ENCODE results near the gene UTY. TPM values are rescaled to one million over a fixed set of nuclear protein-coding genes. Genes with fewer than 3 reads are reported as not detected.

UTY gene
- total RNA-seq, 6 experiments from 2014 or later: 5.6 to 8.2 (median 7.1) TPM

DNA sequence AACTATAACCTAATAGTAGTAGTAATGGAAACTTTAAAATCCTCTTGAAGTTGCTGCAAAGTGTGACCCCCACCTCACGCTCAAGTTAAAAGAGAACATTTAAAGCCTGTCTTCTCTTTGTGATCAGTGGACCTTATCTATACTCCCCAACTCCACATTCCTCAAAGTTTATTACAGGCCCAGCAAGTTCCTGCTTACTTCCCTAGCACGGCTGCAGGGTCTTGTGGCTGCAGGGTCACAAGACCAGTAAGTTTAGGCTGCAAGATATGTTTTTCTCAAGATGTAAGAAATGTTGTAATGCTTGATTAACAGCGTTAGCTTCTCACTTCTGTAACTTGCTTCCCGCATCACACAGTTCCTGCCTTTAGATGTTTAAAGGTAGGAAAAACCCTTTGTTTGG lies 141.1 kb downstream of the UTY start:
- peaks cover 2% of the 10 kb centered on the region; the same call in 1 of the 2 replicates for H3K27me3 Mint-ChIP-seq (ENCODE audit: insufficient read depth)
- TF ChIP-seq, protein P1, sequence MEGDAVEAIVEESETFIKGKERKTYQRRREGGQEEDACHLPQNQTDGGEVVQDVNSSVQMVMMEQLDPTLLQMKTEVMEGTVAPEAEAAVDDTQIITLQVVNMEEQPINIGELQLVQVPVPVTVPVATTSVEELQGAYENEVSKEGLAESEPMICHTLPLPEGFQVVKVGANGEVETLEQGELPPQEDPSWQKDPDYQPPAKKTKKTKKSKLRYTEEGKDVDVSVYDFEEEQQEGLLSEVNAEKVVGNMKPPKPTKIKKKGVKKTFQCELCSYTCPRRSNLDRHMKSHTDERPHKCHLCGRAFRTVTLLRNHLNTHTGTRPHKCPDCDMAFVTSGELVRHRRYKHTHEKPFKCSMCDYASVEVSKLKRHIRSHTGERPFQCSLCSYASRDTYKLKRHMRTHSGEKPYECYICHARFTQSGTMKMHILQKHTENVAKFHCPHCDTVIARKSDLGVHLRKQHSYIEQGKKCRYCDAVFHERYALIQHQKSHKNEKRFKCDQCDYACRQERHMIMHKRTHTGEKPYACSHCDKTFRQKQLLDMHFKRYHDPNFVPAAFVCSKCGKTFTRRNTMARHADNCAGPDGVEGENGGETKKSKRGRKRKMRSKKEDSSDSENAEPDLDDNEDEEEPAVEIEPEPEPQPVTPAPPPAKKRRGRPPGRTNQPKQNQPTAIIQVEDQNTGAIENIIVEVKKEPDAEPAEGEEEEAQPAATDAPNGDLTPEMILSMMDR (IDR thresholded peaks at IDR 0.05): no peak
- no peak overlapping the region for H3K27ac Mint-ChIP-seq

DNA sequence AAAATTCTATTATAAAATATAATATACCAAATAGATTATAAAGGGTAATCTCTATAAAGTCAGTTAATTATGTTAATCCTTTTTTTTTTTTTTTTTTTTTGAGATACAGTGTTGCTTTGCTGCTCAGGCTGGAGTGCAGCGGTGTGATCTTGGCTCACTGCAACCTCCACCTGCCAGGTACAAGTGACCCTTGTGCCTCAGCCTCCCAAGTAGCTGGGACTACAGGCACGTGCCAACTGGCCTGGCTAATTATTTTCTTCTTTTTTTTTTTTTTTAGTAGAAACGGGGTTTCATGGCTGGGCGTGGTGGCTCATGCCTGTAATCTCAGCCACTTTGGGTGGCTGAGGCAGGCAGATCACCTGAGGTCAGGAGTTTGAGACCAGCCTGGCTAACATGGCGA lies 141.9 kb downstream of the UTY start:
- Mint-ChIP-seq H3K4me3 (no peak overlapping the region), H3K36me3 (ENCODE audit: low read depth) (peaks cover 17% of the 10 kb centered on the region), H3K9me3 (no peaks in the 10 kb centered on the region), H3K27me3 (ENCODE audit: insufficient read depth) (no peaks in the 10 kb centered on the region), H3K4me1 (ENCODE audit: low read depth) (peaks cover 8% of the 10 kb centered on the region), H3K27ac (no peak overlapping the region)
- no peak for DNase-seq
- TF ChIP-seq, protein P1 (IDR thresholded peaks at IDR 0.05): no peak

More for the DNA sequence above, 141.1 kb downstream of the UTY start:
- DNase-seq: no peak
- H3K36me3 Mint-ChIP-seq (ENCODE audit: low read depth): peaks cover 17% of the 10 kb centered on the region
- H3K4me3 Mint-ChIP-seq: no peak overlapping the region
- peaks cover 11% of the 10 kb centered on the region for H3K4me1 Mint-ChIP-seq (ENCODE audit: low read depth)
- no peaks in the 10 kb centered on the region for H3K9me3 Mint-ChIP-seq

DNA sequence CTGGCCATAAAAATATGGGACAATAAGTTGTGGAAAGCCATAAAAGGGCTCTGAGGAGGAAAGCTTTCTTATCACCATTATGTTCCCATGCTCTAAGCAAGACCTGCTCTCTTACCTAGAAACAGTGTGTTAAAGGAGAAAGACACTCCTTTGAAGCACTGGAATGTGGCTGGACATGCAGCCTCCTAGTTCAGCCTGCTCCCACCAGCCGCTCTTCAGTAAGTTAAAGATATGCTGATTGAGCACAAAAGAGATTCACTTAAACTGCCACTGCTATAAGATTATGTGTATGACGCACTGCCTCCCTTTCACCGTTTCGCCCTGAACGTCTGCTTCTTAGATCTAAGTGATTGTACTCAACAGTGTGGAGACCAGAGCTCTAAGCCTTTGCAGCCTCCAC lies 146.0 kb downstream of the UTY start:
- Mint-ChIP-seq H3K4me3 (no peak overlapping the region), H3K27me3 (ENCODE audit: insufficient read depth) (no peaks in the 10 kb centered on the region), H3K36me3 (ENCODE audit: low read depth) (peaks cover 17% of the 10 kb centered on the region), H3K27ac (no peak overlapping the region), H3K4me1 (ENCODE audit: low read depth) (no peaks in the 10 kb centered on the region), H3K9me3 (no peaks in the 10 kb centered on the region)
- TF ChIP-seq, protein P1 (IDR thresholded peaks at IDR 0.05): no peak
- no peak for DNase-seq

DNA sequence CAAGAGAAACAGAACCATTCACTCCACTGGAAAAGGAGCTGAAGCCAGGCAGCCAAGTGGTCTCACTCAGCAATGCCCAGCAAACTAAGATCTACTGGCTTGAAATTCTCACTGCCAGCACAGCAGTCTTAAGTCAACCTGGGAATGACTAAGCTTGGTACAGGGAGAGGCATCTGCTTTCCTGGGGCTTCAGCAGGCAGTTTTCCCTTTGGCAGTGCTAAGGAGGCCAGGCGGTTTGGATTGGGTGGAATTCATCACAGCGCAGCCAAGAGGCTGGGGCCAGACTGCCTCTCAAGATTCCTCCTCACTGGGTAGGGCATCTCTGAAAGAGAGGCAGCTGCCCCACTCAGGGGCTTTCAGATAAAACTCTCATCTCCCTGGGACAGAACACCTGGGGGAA lies 149.2 kb downstream of the UTY start:
- no peaks in the 10 kb centered on the region for H3K27me3 Mint-ChIP-seq (ENCODE audit: insufficient read depth)
- H3K36me3 Mint-ChIP-seq (ENCODE audit: low read depth): peaks cover 17% of the 10 kb centered on the region
- no peak overlapping the region for H3K27ac Mint-ChIP-seq
- H3K4me1 Mint-ChIP-seq (ENCODE audit: low read depth): no peaks in the 10 kb centered on the region
- DNase-seq: no peak
- TF ChIP-seq, protein P1 (IDR thresholded peaks at IDR 0.05): no peak
- H3K4me3 Mint-ChIP-seq: no peak overlapping the region
- H3K9me3 Mint-ChIP-seq: no peaks in the 10 kb centered on the region

DNA sequence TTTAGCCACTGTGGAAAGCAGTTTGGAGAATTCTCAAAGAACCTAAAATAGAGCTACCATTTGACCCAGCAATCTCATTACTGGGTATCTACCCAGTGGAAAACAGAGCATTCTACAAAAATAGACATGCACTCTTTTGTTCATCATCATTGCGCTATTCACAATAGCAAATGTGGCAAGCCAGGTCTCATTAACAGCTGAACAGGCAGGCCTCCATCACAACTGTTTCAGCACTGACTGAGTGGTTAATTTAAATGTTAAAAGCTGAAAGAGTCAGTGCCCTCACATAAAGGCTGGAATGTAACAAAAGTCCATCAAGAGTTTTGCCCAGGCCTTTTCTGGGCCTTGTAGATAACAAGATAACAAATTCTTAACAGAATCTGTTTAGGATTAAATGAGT lies 166.9 kb downstream of the UTY start:
- Mint-ChIP-seq H3K4me3 (no peak overlapping the region), H3K27ac (no peak overlapping the region), H3K27me3 (ENCODE audit: insufficient read depth) (peaks cover 3% of the 10 kb centered on the region; the same call in 1 of the 2 replicates), H3K9me3 (no peaks in the 10 kb centered on the region), H3K4me1 (ENCODE audit: low read depth) (peaks cover 8% of the 10 kb centered on the region), H3K36me3 (ENCODE audit: low read depth) (peaks cover 9% of the 10 kb centered on the region; the same call in 1 of the 2 replicates)
- no peak for DNase-seq
- TF ChIP-seq, protein P1 (IDR thresholded peaks at IDR 0.05): no peak

DNA sequence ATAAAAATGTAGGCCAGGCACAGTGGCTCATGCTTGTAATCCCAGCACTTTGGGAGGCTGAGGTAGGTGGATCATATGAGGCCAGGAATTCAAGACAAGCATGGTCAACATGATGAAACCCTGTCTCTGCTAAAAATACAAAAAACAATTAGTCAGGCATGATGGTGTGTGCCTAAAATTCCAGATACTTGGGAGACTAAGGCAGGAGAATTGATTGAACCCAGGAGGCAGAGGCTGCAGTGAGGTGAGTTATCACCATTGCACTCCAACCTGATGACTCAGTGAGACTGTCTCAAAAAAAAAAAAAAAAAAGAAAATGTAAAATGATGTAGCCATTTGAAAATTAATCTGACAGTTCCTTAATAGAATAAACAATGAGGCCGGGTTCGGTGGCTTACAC lies 171.9 kb downstream of the UTY start:
- H3K4me3 Mint-ChIP-seq: no peak overlapping the region
- no peaks in the 10 kb centered on the region for H3K9me3 Mint-ChIP-seq
- H3K27ac Mint-ChIP-seq: no peak overlapping the region
- peaks cover 3% of the 10 kb centered on the region; the same call in 1 of the 2 replicates for H3K27me3 Mint-ChIP-seq (ENCODE audit: insufficient read depth)
- DNase-seq: no peak
- TF ChIP-seq, protein P1 (IDR thresholded peaks at IDR 0.05): no peak
- peaks cover 5% of the 10 kb centered on the region; the same call in 1 of the 2 replicates for H3K36me3 Mint-ChIP-seq (ENCODE audit: low read depth)
- H3K4me1 Mint-ChIP-seq (ENCODE audit: low read depth): peaks cover 26% of the 10 kb centered on the region

Data from HFFc6 (cell line).